HepG2 (cell line): ENCODE measurements around the gene ZNF222. TPM values are rescaled to one million over a fixed set of nuclear protein-coding genes. Genes with fewer than 3 reads are reported as not detected.

ENCODE experiments used
- ARID2 ChIP-seq: sonication (generic); formaldehyde crosslinking; IDR thresholded peaks from 2 replicates; pipeline ENCODE4 v1.8.1; 2022; ENCODE audit warnings: mild to moderate bottlenecking, missing genetic modification reagents, borderline replicate concordance
- ATM ChIP-seq: fragments of 450-650 bp; IDR thresholded peaks from 2 replicates; pipeline ENCODE4 v1.7.1; 2017; ENCODE audit warnings: mild to moderate bottlenecking, borderline replicate concordance
- MAFF ChIP-seq: IDR thresholded peaks from 2 replicates; pipeline ENCODE4 v1.6.1; 2011; ENCODE audit warnings: low read depth, low read length, improper control_type of control experiment
- MATR3 ChIP-seq: sonication (generic); formaldehyde crosslinking; IDR thresholded peaks from 2 replicates; pipeline ENCODE4 v1.4.0; 2020; ENCODE audit warnings: missing genetic modification reagents
- NFE2 ChIP-seq: sonication (generic); formaldehyde crosslinking; IDR thresholded peaks from 2 replicates; pipeline ENCODE4 v1.4.0; 2020; ENCODE audit warnings: missing genetic modification reagents
- NFKBIZ ChIP-seq: IDR thresholded peaks from 2 replicates; pipeline ENCODE4 v1.6.1; 2018; ENCODE audit warnings: missing genetic modification reagents, missing compliant biosample characterization
- NR2C2 ChIP-seq: sonication (generic); formaldehyde crosslinking; IDR thresholded peaks from 2 replicates; pipeline ENCODE4 v1.4.0; 2020; ENCODE audit warnings: missing genetic modification reagents, mild to moderate bottlenecking, moderate library complexity, borderline replicate concordance
- PRMT3 ChIP-seq: sonication (generic); formaldehyde crosslinking; IDR thresholded peaks from 2 replicates; pipeline ENCODE4 v1.8.1; 2022; ENCODE audit warnings: low read depth, mild to moderate bottlenecking, moderate library complexity, missing genetic modification reagents, borderline replicate concordance
- SUZ12 ChIP-seq: fragments of 150-350 bp; IDR thresholded peaks from 2 replicates; pipeline ENCODE4 v1.6.1; 2014; ENCODE audit warnings: low read depth, low read length
- TAF1 ChIP-seq: sonication (generic); formaldehyde crosslinking; IDR thresholded peaks from 2 replicates; pipeline ENCODE4 v1.4.0; 2020; ENCODE audit warnings: missing genetic modification reagents
- ZFP36 ChIP-seq: fragments of 150-350 bp; IDR thresholded peaks from 2 replicates; pipeline ENCODE4 v1.6.1; 2018; ENCODE audit warnings: borderline replicate concordance, low read length, low read depth; ENCODE audit not compliant: partially characterized antibody
- ZNF180 ChIP-seq: sonication (generic); formaldehyde crosslinking; IDR thresholded peaks from 2 replicates; pipeline ENCODE4 v1.4.0; 2020; ENCODE audit warnings: low read depth, missing genetic modification reagents, borderline replicate concordance
- ZNF674 ChIP-seq: sonication (generic); formaldehyde crosslinking; IDR thresholded peaks from 2 replicates; pipeline ENCODE4 v1.5.0; 2020; ENCODE audit warnings: low read depth, mild to moderate bottlenecking, missing genetic modification reagents
- ZNF83 ChIP-seq: sonication (generic); formaldehyde crosslinking; IDR thresholded peaks from 2 replicates; pipeline ENCODE4 v1.4.0; 2020; ENCODE audit warnings: missing genetic modification reagents, mild to moderate bottlenecking, borderline replicate concordance
- polyA plus RNA-seq, 8 experiments: library from polyadenylated mRNA; depleted of rRNA in 3 of 8; stranded (reverse) in 7 of 8; unstranded in 1 of 8; fragments of >200 nt; fragmentation: Illumina TruSeq in 4 of 8; extraction: Trizol in 4 of 8; gene quantifications; 2 replicates each; pipeline versions ENCODE4 v1.2.1 to v1.2.3, GENCODE V29; 2011 to 2016; ENCODE audit warnings: low read depth in 4 of 8, missing spikeins in 1 of 8, mixed read lengths in 1 of 8; ENCODE audit not compliant: insufficient read depth in 1 of 8
- total RNA-seq, 5 experiments: library from RNA; depleted of rRNA; stranded (reverse); fragments of >200 nt; fragmentation: Illumina TruSeq; extraction: Trizol; gene quantifications; 2 replicates each; pipeline ENCODE4 v1.2.3, GENCODE V29; 2016; ENCODE audit warnings: low read depth in 1 of 5
- TF ChIP-seq, protein P1 (sequence below): sonication (generic); formaldehyde crosslinking; IDR thresholded peaks from 2 replicates; pipeline ENCODE4 v1.5.0; 2020; ENCODE audit warnings: missing genetic modification reagents
- TF ChIP-seq, protein P2 (sequence below): fragments of 450-650 bp; IDR thresholded peaks from 2 replicates; pipeline ENCODE4 v1.6.1; 2017
- TF ChIP-seq, protein P3 (sequence below): sonication (generic); formaldehyde crosslinking; IDR thresholded peaks from 2 replicates; pipeline ENCODE4 v1.4.0; 2020; ENCODE audit warnings: mild to moderate bottlenecking, missing genetic modification reagents
- TF ChIP-seq, protein P4 (sequence below): fragments of 450-650 bp; IDR thresholded peaks from 2 replicates; pipeline ENCODE4 v1.6.1; 2016
- TF ChIP-seq, protein P5 (sequence below): IDR thresholded peaks from 2 replicates; pipeline ENCODE4 v1.6.1; 2012; ENCODE audit warnings: inconsistent platforms
- TF ChIP-seq, protein P6 (sequence below): IDR thresholded peaks from 2 replicates; pipeline ENCODE4 v1.6.1; 2016
- TF ChIP-seq, protein P7 (sequence below): sonication (generic); formaldehyde crosslinking; conservative IDR thresholded peaks from 2 replicates; pipeline ENCODE4 v1.8.1; 2023; ENCODE audit warnings: missing genetic modification reagents
- TF ChIP-seq, protein P8 (sequence below): sonication (generic); formaldehyde crosslinking; IDR thresholded peaks from 2 replicates; pipeline ENCODE4 v1.4.0; 2020; ENCODE audit warnings: low read depth, mild to moderate bottlenecking, missing genetic modification reagents

Gene ZNF222
- total and polyA plus RNA-seq, 2 of the 13 experiments (the other 11 are each of a cell fraction or from before 2014, with no cell fraction given) = 2.2 to 6.2 TPM

DNA sequence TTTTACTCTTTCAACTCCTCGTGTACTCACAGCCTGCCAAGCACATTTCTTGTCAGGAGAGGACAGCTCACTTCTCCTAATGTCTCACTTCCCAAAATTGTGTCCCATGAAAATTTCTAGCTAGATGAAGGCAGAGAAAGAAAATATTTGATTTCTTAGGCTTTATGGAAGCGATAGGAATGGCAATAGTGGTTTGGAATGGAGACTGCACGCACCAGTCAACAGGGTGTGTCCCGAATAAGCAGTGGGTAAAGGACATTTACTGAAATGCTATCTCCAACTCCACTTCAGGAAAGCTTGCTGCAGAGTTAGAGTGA lies 321 bp upstream of the ZNF222 start (continued):
- TF ChIP-seq, protein P1, sequence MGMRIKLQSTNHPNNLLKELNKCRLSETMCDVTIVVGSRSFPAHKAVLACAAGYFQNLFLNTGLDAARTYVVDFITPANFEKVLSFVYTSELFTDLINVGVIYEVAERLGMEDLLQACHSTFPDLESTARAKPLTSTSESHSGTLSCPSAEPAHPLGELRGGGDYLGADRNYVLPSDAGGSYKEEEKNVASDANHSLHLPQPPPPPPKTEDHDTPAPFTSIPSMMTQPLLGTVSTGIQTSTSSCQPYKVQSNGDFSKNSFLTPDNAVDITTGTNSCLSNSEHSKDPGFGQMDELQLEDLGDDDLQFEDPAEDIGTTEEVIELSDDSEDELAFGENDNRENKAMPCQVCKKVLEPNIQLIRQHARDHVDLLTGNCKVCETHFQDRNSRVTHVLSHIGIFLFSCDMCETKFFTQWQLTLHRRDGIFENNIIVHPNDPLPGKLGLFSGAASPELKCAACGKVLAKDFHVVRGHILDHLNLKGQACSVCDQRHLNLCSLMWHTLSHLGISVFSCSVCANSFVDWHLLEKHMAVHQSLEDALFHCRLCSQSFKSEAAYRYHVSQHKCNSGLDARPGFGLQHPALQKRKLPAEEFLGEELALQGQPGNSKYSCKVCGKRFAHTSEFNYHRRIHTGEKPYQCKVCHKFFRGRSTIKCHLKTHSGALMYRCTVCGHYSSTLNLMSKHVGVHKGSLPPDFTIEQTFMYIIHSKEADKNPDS (CRISPR knock-in tag) = no peak
- TF ChIP-seq, protein P2, sequence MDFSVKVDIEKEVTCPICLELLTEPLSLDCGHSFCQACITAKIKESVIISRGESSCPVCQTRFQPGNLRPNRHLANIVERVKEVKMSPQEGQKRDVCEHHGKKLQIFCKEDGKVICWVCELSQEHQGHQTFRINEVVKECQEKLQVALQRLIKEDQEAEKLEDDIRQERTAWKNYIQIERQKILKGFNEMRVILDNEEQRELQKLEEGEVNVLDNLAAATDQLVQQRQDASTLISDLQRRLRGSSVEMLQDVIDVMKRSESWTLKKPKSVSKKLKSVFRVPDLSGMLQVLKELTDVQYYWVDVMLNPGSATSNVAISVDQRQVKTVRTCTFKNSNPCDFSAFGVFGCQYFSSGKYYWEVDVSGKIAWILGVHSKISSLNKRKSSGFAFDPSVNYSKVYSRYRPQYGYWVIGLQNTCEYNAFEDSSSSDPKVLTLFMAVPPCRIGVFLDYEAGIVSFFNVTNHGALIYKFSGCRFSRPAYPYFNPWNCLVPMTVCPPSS = no peak
- TF ChIP-seq, protein P3, sequence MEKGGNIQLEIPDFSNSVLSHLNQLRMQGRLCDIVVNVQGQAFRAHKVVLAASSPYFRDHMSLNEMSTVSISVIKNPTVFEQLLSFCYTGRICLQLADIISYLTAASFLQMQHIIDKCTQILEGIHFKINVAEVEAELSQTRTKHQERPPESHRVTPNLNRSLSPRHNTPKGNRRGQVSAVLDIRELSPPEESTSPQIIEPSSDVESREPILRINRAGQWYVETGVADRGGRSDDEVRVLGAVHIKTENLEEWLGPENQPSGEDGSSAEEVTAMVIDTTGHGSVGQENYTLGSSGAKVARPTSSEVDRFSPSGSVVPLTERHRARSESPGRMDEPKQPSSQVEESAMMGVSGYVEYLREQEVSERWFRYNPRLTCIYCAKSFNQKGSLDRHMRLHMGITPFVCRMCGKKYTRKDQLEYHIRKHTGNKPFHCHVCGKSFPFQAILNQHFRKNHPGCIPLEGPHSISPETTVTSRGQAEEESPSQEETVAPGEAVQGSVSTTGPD (CRISPR knock-in tag) = 0 out of 2 replicates have a peak, but pooled peaks have one; percentile 34
- TF ChIP-seq NR2C2 (no peak), ZNF180 (CRISPR knock-in tag) (no peak), TAF1 (0 out of 2 replicates have a peak, but pooled peaks have one; percentile 30), ZNF674 (no peak), PRMT3 (CRISPR knock-in tag) (no peak), MATR3 (CRISPR knock-in tag) (no peak), SUZ12 (no peak), NFKBIZ (CRISPR knock-in tag) (no peak), ARID2 (CRISPR knock-in tag) (no peak), MAFF (no peak), ZNF83 (no peak), ZFP36 (no peak), NFE2 (CRISPR knock-in tag) (no peak), ATM (no peak)
- TF ChIP-seq, protein P4, sequence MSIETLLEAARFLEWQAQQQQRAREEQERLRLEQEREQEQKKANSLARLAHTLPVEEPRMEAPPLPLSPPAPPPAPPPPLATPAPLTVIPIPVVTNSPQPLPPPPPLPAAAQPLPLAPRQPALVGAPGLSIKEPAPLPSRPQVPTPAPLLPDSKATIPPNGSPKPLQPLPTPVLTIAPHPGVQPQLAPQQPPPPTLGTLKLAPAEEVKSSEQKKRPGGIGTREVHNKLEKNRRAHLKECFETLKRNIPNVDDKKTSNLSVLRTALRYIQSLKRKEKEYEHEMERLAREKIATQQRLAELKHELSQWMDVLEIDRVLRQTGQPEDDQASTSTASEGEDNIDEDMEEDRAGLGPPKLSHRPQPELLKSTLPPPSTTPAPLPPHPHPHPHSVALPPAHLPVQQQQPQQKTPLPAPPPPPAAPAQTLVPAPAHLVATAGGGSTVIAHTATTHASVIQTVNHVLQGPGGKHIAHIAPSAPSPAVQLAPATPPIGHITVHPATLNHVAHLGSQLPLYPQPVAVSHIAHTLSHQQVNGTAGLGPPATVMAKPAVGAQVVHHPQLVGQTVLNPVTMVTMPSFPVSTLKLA = no peak
- TF ChIP-seq, protein P5, sequence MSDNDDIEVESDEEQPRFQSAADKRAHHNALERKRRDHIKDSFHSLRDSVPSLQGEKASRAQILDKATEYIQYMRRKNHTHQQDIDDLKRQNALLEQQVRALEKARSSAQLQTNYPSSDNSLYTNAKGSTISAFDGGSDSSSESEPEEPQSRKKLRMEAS = no peak
- TF ChIP-seq, protein P6, sequence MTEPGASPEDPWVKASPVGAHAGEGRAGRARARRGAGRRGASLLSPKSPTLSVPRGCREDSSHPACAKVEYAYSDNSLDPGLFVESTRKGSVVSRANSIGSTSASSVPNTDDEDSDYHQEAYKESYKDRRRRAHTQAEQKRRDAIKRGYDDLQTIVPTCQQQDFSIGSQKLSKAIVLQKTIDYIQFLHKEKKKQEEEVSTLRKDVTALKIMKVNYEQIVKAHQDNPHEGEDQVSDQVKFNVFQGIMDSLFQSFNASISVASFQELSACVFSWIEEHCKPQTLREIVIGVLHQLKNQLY (CRISPR knock-in tag) = no peak
- TF ChIP-seq, protein P7, sequence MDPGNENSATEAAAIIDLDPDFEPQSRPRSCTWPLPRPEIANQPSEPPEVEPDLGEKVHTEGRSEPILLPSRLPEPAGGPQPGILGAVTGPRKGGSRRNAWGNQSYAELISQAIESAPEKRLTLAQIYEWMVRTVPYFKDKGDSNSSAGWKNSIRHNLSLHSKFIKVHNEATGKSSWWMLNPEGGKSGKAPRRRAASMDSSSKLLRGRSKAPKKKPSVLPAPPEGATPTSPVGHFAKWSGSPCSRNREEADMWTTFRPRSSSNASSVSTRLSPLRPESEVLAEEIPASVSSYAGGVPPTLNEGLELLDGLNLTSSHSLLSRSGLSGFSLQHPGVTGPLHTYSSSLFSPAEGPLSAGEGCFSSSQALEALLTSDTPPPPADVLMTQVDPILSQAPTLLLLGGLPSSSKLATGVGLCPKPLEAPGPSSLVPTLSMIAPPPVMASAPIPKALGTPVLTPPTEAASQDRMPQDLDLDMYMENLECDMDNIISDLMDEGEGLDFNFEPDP (CRISPR knock-in tag) = no peak
- TF ChIP-seq, protein P8, sequence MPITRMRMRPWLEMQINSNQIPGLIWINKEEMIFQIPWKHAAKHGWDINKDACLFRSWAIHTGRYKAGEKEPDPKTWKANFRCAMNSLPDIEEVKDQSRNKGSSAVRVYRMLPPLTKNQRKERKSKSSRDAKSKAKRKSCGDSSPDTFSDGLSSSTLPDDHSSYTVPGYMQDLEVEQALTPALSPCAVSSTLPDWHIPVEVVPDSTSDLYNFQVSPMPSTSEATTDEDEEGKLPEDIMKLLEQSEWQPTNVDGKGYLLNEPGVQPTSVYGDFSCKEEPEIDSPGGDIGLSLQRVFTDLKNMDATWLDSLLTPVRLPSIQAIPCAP (CRISPR knock-in tag) = no peak
